Astrocyte (in vitro differentiated cells and primary cell): ENCODE results near the gene CLEC14A. TPM values are rescaled to one million over a fixed set of nuclear protein-coding genes. Genes with fewer than 3 reads are reported as not detected.
A peak's percentile ranks its signal among the peaks of the same experiment; 100 is the strongest.

Experiments
- DNase-seq: peaks from one replicate; pipeline ENCODE4 v3.0.0-alpha.2; 2010; ENCODE audit warnings: low read depth
- FAIRE-seq: peaks from 2 replicates; lab custom pipeline; 2011; peaks lifted over from hg19 to GRCh38; lab: Jason Lieb, UNC
- H2AFZ ChIP-seq: 2 replicates; pipeline ENCODE4 v1.6.0; 2012; ENCODE audit warnings: low read depth, low read length, inconsistent platforms
- H3K27ac ChIP-seq: 2 replicates; pipeline ENCODE4 v1.5.1; 2011; ENCODE audit warnings: low read depth, low read length, inconsistent platforms
- H3K27me3 ChIP-seq: 2 replicates; pipeline ENCODE4 v1.6.0; 2011; ENCODE audit warnings: low read length, inconsistent platforms; ENCODE audit not compliant: insufficient read depth
- H3K36me3 ChIP-seq: 2 replicates; pipeline ENCODE4 v1.5.1; 2011; ENCODE audit warnings: low read length, inconsistent platforms; ENCODE audit not compliant: insufficient read depth
- H3K4me1 ChIP-seq: 2 replicates; pipeline ENCODE4 v1.5.1; 2011; ENCODE audit warnings: low read length, inconsistent platforms; ENCODE audit not compliant: insufficient read depth
- H3K4me2 ChIP-seq: 2 replicates; pipeline ENCODE4 v1.6.0; 2012; ENCODE audit warnings: low read length, inconsistent platforms
- H3K4me3 ChIP-seq: 2 replicates; pipeline ENCODE4 v1.5.1; 2011; ENCODE audit warnings: low read depth, mild to moderate bottlenecking, low read length, inconsistent platforms; ENCODE audit not compliant: insufficient read depth
- H3K79me2 ChIP-seq: 2 replicates; pipeline ENCODE4 v1.6.0; 2012; ENCODE audit warnings: mild to moderate bottlenecking, low read length, inconsistent platforms; ENCODE audit not compliant: insufficient read depth
- H3K9ac ChIP-seq: 2 replicates; pipeline ENCODE4 v1.6.0; 2012; ENCODE audit warnings: mild to moderate bottlenecking, low read length, inconsistent platforms
- H3K9me3 ChIP-seq: 2 replicates; pipeline ENCODE4 v1.5.1; 2012; ENCODE audit warnings: low read depth, mild to moderate bottlenecking, low read length, inconsistent platforms; ENCODE audit not compliant: insufficient read depth
- H4K20me1 ChIP-seq: 2 replicates; pipeline ENCODE4 v1.6.0; 2012; ENCODE audit warnings: low read length, inconsistent platforms; ENCODE audit not compliant: insufficient read depth
- H3K27ac Mint-ChIP-seq: one replicate; pipeline ENCODE4 v1.8.0; 2021; ENCODE audit warnings: mild to moderate bottlenecking, mixed read lengths; ENCODE audit not compliant: unreplicated experiment
- H3K27me3 Mint-ChIP-seq: one replicate; pipeline ENCODE4 v1.8.0; 2021; ENCODE audit warnings: low read depth, mixed read lengths; ENCODE audit not compliant: unreplicated experiment
- H3K36me3 Mint-ChIP-seq: one replicate; pipeline ENCODE4 v1.8.0; 2021; ENCODE audit warnings: low read depth, mixed read lengths; ENCODE audit not compliant: unreplicated experiment
- H3K4me1 Mint-ChIP-seq: one replicate; pipeline ENCODE4 v1.8.0; 2021; ENCODE audit warnings: low read depth, mixed read lengths; ENCODE audit not compliant: unreplicated experiment
- H3K4me3 Mint-ChIP-seq: one replicate; pipeline ENCODE4 v1.8.0; 2021; ENCODE audit warnings: mild to moderate bottlenecking, moderate library complexity, mixed read lengths; ENCODE audit not compliant: unreplicated experiment
- H3K9me3 Mint-ChIP-seq: one replicate; pipeline ENCODE4 v1.8.0; 2021; ENCODE audit warnings: mild to moderate bottlenecking, mixed read lengths; ENCODE audit not compliant: unreplicated experiment
- CTCF ChIP-seq: IDR thresholded peaks from 2 replicates; pipeline ENCODE4 v1.5.1; 2011; ENCODE audit warnings: low read depth, mild to moderate bottlenecking, inconsistent platforms, low read length, moderate library complexity; ENCODE audit not compliant: insufficient read depth
- EZH2 ChIP-seq: IDR thresholded peaks from 2 replicates; pipeline ENCODE4 v1.6.1; 2012; ENCODE audit warnings: mild to moderate bottlenecking, low read length, inconsistent platforms; ENCODE audit not compliant: insufficient read depth
- total RNA-seq: library from RNA; stranded (reverse); gene quantifications from 2 replicates; pipeline ENCODE4 v1.2.1, GENCODE V29; 2021

CLEC14A gene
- total RNA-seq, 1 donor from 2014 or later: not detected

- Histone ChIP-seq H3K27ac (no peak overlapping the region), H3K4me1 (peaks cover 5% of the 10 kb centered on the region), H4K20me1 (no peaks in the 10 kb centered on the region), H3K4me3 (peak overlapping the region; percentile 53), H3K4me2 (peak overlapping the region; percentile 86), H3K9me3 (peaks cover 3% of the 10 kb centered on the region), H3K27me3 (peaks cover 13% of the 10 kb centered on the region), H3K79me2 (no peaks in the 10 kb centered on the region), H3K36me3 (no peaks in the 10 kb centered on the region), H2AFZ (peak overlapping the region; percentile 86), H3K9ac (no peak overlapping the region)
- H3K27me3 Mint-ChIP-seq: peaks cover 32% of the 10 kb centered on the region
- H3K36me3 Mint-ChIP-seq: no peaks in the 10 kb centered on the region
- TF ChIP-seq CTCF: no peak
- TF ChIP-seq EZH2: no peak
- FAIRE-seq (no peak), DNase-seq (no peak)
- H3K9me3 Mint-ChIP-seq: peaks cover 3% of the 10 kb centered on the region
- H3K4me1 Mint-ChIP-seq: peaks cover 7% of the 10 kb centered on the region
- H3K4me3 Mint-ChIP-seq: peak overlapping the region; percentile 34
- H3K27ac Mint-ChIP-seq: no peak overlapping the region
These were observed 1.1 kb downstream of the CLEC14A start for GRCh38 chr14:38254571-38255407.

DNA sequence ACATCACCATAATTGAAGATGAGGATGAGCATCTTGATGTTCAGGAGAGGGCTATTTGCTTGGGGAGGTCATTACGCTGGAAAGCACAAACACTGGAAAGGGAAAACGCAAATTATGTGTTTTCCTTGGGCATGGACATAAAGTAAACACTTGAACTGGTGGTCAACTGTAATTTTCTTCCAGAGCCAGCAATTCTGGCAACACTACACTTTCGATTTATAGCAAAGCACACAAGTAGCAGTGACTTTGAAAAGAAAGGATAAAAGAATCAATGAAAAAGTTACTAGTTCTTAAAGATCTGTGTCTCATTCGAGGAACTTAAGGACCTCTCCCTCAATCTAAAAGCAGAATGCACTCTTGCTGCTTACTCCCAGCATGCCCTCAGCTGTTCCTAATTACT is 2.2 kb downstream of the CLEC14A start:
- Histone ChIP-seq H3K9me3 (no peaks in the 10 kb centered on the region), H4K20me1 (no peaks in the 10 kb centered on the region), H3K4me1 (peaks cover 5% of the 10 kb centered on the region), H3K9ac (no peak overlapping the region), H3K27me3 (peaks cover 13% of the 10 kb centered on the region), H3K36me3 (no peaks in the 10 kb centered on the region), H3K4me2 (no peak overlapping the region), H3K4me3 (no peak overlapping the region), H3K27ac (no peak overlapping the region), H2AFZ (no peak overlapping the region), H3K79me2 (no peaks in the 10 kb centered on the region)
- Mint-ChIP-seq H3K27ac (no peak overlapping the region), H3K27me3 (peaks cover 34% of the 10 kb centered on the region), H3K4me1 (peaks cover 7% of the 10 kb centered on the region), H3K4me3 (no peak overlapping the region), H3K9me3 (peaks cover 3% of the 10 kb centered on the region), H3K36me3 (no peaks in the 10 kb centered on the region)
- no peak for TF ChIP-seq CTCF
- TF ChIP-seq EZH2: no peak
- DNase-seq (no peak), FAIRE-seq (no peak)
